ENCODE data around the gene BSDC1. TPM values are rescaled to one million over a fixed set of nuclear protein-coding genes. Genes with fewer than 3 reads are reported as not detected.

The BSDC1 gene
- total and polyA plus RNA-seq, 8 donors = 35.9 to 56.9 (median 43.4) TPM

- Histone ChIP-seq H3K27ac (no peak overlapping the region), H3K4me1 (peaks cover 0 to 20% (median 14%) of the 10 kb centered on the region in 3 donors), H3K9me3 (no peaks in the 10 kb centered on the region), H3K36me3 (no peaks in the 10 kb centered on the region), H3K27me3 (no peaks in the 10 kb centered on the region), H3K4me3 (no peak overlapping the region)
- ATAC-seq = no peak
- TF ChIP-seq CTCF (IDR thresholded peaks at IDR 0.05) = no peak
- intact Hi-C loops (cut with DNase I) = no loop called here
- 76% methylated on average over 8 of the region's 8 CpGs for WGBS, 2 donors
- FAIRE-seq = no peak
- DNase-seq = peak in 2 of 6 donors; percentile 46 to 51
These were observed 45.0 kb downstream of the BSDC1 start for GRCh38 chr1:32349211-32349708.

- Histone ChIP-seq H3K27me3 (no peaks in the 10 kb centered on the region), H3K36me3 (no peaks in the 10 kb centered on the region), H3K4me1 (peaks cover 0 to 3% (median 0%) of the 10 kb centered on the region in 3 donors), H3K4me3 (no peak overlapping the region), H3K9me3 (no peaks in the 10 kb centered on the region), H3K27ac (no peak overlapping the region)
- intact Hi-C loops (cut with DNase I) = no loop called here
- FAIRE-seq (no peak), ATAC-seq (no peak), DNase-seq (peak in 1 of 6 donors; percentile 39)
- 92 to 93% methylated on average over 9 of the region's 9 CpGs for WGBS, 2 donors
- no peak for TF ChIP-seq CTCF (IDR thresholded peaks at IDR 0.05)
These were observed 47.6 kb downstream of the BSDC1 start for GRCh38 chr1:32346532-32347157.

- Histone ChIP-seq H3K4me3 (no peak overlapping the region), H3K9me3 (no peaks in the 10 kb centered on the region), H3K27ac (peak overlapping the region in 1 of 4 donors; percentile 28), H3K36me3 (no peaks in the 10 kb centered on the region), H3K4me1 (peaks cover 0 to 3% (median 0%) of the 10 kb centered on the region in 3 donors), H3K27me3 (no peaks in the 10 kb centered on the region)
- intact Hi-C loops (cut with DNase I) = no loop called here
- 8 to 11% methylated on average over 8 of the region's 8 CpGs for WGBS, 2 donors
- ATAC-seq (peak; percentile 46 to 71 (median 63)), FAIRE-seq (no peak), DNase-seq (peak in 5 of 6 donors; percentile 38 to 58 (median 56))
- TF ChIP-seq CTCF (IDR thresholded peaks at IDR 0.05) = no peak
These were observed 48.9 kb downstream of the BSDC1 start for GRCh38 chr1:32345289-32345827.

- no peak for FAIRE-seq
- Histone ChIP-seq H3K27me3 (no peaks in the 10 kb centered on the region), H3K27ac (no peak overlapping the region), H3K4me1 (peaks cover 0 to 3% (median 0%) of the 10 kb centered on the region in 3 donors), H3K9me3 (no peaks in the 10 kb centered on the region), H3K36me3 (no peaks in the 10 kb centered on the region), H3K4me3 (no peak overlapping the region)
- ATAC-seq = no peak
- 93 to 96% methylated on average over 10 of the region's 10 CpGs for WGBS, 2 donors
- intact Hi-C loops (cut with DNase I) = no loop called here
- DNase-seq = peak in 1 of 6 donors; percentile 5
- no peak for TF ChIP-seq CTCF (IDR thresholded peaks at IDR 0.05)
These were observed 51.5 kb downstream of the BSDC1 start for GRCh38 chr1:32342704-32343103.

- TF ChIP-seq CTCF (IDR thresholded peaks at IDR 0.05) = no peak
- H3K27me3 ChIP-seq = no peaks in the 10 kb centered on the region
- DNase-seq (peak in 1 of 6 donors; percentile 16), ATAC-seq (peak in 3 of 4 donors; percentile 28 to 47 (median 30)), FAIRE-seq (no peak)
- WGBS, 2 donors = 63 to 66% methylated on average over 5 of the region's 5 CpGs
- no peak overlapping the region for H3K4me3 ChIP-seq
- no peaks in the 10 kb centered on the region for H3K9me3 ChIP-seq
- no peaks in the 10 kb centered on the region for H3K36me3 ChIP-seq
- peak overlapping the region in 2 of 4 donors; percentile 34 to 44 for H3K27ac ChIP-seq
- intact Hi-C loops (cut with DNase I) = no loop called here
- H3K4me1 ChIP-seq = peaks cover 0 to 3% (median 0%) of the 10 kb centered on the region in 3 donors
These were observed 52.3 kb downstream of the BSDC1 start for GRCh38 chr1:32341971-32342370.

Measured in pancreas (tissue), 10 donors.